T-helper 22 cell (primary cell): ENCODE measurements around the gene SEMA4A.
A peak's percentile ranks its signal among the peaks of the same experiment; 100 is the strongest.
"Not testable (repeated sequence)": the region's sequence is repeated elsewhere in the genome, so short reads cannot be mapped to it uniquely, and the experiment has no call there.

ENCODE experiments used
- DNase-seq: peaks from one replicate; pipeline ENCODE4 v3.0.0-alpha.2; 2020; ENCODE audit warnings: low read depth

Gene SEMA4A

GRCh38 chr1:156153362-156153761 lies at the start of gene SEMA4A:
SEMA4A (plus strand) TSS chr1:156153585; CDS start chr1:156154579, 994 bp downstream.
- no peak for DNase-seq

- peak; percentile 81 for DNase-seq
Measured at GRCh38 chr1:156104065-156104810, 49.1 kb upstream of the SEMA4A start.

GRCh38 chr1:156104861-156105832 lies 48.2 kb upstream of the SEMA4A start:
- DNase-seq, result no peak

DNA sequence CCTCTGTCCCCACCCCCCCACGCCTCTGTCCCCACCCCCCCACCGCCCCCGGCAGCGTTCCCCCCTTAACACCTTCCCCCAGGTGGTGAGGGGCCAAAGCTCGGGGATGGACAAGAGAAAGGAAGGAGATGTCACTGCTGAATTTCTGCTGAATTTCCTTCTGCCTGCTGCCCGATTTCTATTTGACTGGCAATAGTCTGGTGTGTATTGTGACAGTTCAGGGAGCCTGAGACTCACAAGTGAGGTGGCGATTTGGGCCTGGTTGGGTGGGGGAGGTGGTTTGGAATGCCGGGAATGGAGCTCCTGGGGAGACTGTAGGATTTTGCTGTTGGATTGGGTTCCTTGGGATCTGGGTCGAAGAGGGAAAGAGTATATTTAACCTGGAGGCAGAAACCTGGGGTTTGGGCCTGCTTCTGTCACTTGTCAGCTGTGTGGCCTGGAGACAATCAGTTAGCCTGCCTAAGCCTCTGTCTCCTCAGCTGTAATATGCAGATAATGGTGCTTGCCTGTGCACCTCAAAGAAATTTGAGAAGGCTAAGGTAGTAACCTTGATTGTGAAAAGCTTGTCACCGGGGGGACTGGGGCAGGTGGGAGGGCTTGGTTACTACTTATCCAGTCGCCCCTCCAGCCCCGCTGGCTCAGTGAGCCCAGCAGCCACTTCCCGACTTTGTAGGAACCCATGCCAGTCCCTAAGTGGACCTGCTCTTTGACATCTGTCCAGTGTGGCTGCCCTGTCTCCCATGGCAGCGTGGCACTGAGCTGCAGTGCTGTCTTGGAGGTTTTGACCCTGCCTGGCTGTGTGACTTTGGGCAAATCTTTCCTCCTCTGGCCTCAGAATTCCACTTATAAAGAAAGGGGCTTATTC lies 46.5 kb upstream of the SEMA4A start:
- DNase-seq, result no peak

DNA sequence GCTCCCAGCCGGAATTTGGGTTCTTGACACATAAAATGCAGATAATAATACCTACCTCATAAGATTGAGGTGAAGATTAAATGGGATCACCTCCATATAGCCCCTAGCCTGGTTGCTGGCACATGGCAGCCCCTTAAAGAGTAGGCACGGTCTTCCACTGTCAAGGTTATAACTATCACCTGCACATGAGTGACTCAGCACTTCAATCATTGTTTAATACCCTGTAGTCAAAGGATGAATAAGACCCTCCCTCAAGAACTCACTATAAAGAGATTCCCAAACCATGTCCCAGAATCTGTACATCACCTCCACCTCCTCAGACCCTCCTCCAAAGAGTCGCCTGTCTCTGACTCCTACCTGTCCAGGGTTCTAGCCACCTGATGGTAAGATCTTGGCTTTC lies 45.3 kb upstream of the SEMA4A start:
- DNase-seq, result no peak

GRCh38 chr1:156108664-156109241 lies 44.6 kb upstream of the SEMA4A start:
- DNase-seq, result no peak

GRCh38 chr1:156110252-156110651 lies 43.1 kb upstream of the SEMA4A start:
- no peak for DNase-seq

DNA sequence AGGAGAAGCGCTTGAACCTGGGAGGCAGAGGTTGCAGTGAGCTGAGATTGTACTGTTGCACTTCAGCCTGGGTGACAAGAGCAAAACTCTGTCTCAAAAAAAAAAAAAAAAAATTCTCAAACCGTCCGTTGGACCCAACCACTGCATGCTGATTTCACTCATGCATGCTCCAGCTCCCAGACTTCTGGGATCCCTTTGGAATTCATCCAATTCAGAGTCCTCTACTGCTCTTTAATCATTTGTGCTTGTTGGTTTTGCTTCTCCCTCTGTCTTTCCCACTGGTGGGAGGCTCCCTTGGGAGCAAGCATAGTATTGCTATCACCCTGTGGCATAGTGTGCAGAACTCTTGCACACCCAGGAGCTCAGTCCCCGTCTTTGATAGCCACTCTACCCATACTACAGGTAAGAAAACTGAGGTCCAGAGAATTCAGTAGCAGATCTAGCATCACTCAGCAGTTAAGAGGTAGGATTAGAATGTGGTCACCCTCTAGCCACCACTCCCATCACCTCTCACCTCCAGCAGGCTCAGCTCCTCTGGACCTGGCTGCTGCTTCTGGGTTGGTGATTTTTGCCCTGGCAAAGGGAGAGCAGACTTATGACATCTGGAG lies 41.9 kb upstream of the SEMA4A start:
- no peak for DNase-seq

GRCh38 chr1:156112276-156113137 lies 40.9 kb upstream of the SEMA4A start:
- DNase-seq, result no peak

GRCh38 chr1:156113282-156113950 lies 40.0 kb upstream of the SEMA4A start:
- DNase-seq, result no peak

- peak; percentile 89 for DNase-seq
Measured at GRCh38 chr1:156114101-156114918, 39.1 kb upstream of the SEMA4A start, which contains the start of gene LMNA. LMNA (plus strand) TSS chr1:156114711; CDS start chr1:156114919, 208 bp downstream.

GRCh38 chr1:156114919-156115513 lies 38.4 kb upstream of the SEMA4A start:
- no peak for DNase-seq

GRCh38 chr1:156115514-156116374 lies 37.6 kb upstream of the SEMA4A start:
- DNase-seq, result no peak

DNA sequence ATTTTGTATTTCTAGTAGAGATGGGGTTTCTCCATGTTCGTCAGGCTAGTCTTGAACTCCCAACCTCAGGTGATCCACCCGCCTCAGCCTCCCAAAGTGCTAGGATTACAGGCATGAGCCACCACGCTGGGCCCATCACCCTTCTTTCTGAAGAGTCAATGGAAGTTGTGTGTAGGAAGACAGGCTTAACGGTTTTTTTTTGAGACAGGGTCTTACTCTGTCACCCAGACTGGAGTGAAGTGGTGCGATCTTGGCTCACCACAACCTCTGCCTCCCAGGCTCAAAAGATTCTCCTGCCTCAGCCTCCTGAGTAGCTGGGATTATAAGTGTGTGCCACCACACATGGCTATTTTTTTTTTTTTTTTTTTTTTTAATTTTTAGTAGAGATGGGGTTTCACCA lies 36.7 kb upstream of the SEMA4A start:
- not testable (repeated sequence) for DNase-seq

GRCh38 chr1:156117414-156118176 lies 35.8 kb upstream of the SEMA4A start:
- DNase-seq, result no peak

DNA sequence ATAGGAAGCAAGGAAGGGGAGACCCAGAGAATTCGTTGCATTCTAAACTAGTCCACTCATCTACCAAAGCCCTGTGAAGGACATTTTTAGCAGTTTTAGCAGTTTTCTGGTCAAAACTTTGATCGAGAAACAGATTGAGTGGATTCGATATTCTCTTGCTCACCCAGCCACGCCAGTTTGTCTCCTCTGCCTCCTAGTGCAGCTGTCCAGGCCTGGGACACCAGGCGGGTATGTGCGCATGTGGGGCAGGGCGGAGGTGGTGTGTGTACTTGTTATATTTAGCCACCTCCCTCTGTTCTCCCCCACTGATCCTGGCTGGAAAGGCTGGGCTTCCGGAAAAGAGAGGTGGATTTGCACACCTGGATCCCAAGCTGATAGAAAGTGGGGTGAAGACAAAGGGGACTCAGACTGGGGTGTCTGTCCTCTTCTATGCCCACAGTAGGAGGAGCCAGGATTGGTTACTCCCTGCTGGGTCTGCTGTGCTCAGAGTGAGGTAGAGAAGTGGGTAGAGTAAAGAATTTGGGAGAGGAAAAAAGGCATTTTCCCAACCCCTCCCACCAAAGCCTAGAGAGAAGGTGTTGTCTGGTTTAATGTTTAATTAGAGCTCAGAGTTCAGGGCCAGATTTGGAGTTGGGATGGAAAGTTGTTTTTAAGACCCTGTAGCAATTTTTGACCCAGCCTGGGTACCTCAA lies 35.1 kb upstream of the SEMA4A start:
- no peak for DNase-seq
